Activated naive CD4-positive, alpha-beta T cell treated with anti-CD3 and anti-CD28 coated beads, Interleukin-2, amount 50 U/mL, for 24 hours (primary cell): ENCODE data around the gene MKI67.
"Not testable (repeated sequence)": the region's sequence is repeated elsewhere in the genome, so short reads cannot be mapped to it uniquely, and the experiment has no call there.

ENCODE experiments used
- H3K27ac Mint-ChIP-seq: one replicate; pipeline ENCODE4 v1.8.0; 2021; ENCODE audit warnings: mild to moderate bottlenecking, mixed read lengths
- H3K27me3 Mint-ChIP-seq: one replicate; pipeline ENCODE4 v1.8.0; 2021; ENCODE audit warnings: mixed read lengths
- H3K36me3 Mint-ChIP-seq: one replicate; pipeline ENCODE4 v1.8.0; 2021; ENCODE audit warnings: mixed read lengths
- H3K4me1 Mint-ChIP-seq: one replicate; pipeline ENCODE4 v1.8.0; 2021; ENCODE audit warnings: mixed read lengths
- H3K4me3 Mint-ChIP-seq: one replicate; pipeline ENCODE4 v1.8.0; 2021; ENCODE audit warnings: mild to moderate bottlenecking, mixed read lengths
- H3K9me3 Mint-ChIP-seq: one replicate; pipeline ENCODE4 v1.8.0; 2021; ENCODE audit warnings: mixed read lengths

MKI67 gene, protein sequence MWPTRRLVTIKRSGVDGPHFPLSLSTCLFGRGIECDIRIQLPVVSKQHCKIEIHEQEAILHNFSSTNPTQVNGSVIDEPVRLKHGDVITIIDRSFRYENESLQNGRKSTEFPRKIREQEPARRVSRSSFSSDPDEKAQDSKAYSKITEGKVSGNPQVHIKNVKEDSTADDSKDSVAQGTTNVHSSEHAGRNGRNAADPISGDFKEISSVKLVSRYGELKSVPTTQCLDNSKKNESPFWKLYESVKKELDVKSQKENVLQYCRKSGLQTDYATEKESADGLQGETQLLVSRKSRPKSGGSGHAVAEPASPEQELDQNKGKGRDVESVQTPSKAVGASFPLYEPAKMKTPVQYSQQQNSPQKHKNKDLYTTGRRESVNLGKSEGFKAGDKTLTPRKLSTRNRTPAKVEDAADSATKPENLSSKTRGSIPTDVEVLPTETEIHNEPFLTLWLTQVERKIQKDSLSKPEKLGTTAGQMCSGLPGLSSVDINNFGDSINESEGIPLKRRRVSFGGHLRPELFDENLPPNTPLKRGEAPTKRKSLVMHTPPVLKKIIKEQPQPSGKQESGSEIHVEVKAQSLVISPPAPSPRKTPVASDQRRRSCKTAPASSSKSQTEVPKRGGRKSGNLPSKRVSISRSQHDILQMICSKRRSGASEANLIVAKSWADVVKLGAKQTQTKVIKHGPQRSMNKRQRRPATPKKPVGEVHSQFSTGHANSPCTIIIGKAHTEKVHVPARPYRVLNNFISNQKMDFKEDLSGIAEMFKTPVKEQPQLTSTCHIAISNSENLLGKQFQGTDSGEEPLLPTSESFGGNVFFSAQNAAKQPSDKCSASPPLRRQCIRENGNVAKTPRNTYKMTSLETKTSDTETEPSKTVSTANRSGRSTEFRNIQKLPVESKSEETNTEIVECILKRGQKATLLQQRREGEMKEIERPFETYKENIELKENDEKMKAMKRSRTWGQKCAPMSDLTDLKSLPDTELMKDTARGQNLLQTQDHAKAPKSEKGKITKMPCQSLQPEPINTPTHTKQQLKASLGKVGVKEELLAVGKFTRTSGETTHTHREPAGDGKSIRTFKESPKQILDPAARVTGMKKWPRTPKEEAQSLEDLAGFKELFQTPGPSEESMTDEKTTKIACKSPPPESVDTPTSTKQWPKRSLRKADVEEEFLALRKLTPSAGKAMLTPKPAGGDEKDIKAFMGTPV (N-terminal part only)

DNA sequence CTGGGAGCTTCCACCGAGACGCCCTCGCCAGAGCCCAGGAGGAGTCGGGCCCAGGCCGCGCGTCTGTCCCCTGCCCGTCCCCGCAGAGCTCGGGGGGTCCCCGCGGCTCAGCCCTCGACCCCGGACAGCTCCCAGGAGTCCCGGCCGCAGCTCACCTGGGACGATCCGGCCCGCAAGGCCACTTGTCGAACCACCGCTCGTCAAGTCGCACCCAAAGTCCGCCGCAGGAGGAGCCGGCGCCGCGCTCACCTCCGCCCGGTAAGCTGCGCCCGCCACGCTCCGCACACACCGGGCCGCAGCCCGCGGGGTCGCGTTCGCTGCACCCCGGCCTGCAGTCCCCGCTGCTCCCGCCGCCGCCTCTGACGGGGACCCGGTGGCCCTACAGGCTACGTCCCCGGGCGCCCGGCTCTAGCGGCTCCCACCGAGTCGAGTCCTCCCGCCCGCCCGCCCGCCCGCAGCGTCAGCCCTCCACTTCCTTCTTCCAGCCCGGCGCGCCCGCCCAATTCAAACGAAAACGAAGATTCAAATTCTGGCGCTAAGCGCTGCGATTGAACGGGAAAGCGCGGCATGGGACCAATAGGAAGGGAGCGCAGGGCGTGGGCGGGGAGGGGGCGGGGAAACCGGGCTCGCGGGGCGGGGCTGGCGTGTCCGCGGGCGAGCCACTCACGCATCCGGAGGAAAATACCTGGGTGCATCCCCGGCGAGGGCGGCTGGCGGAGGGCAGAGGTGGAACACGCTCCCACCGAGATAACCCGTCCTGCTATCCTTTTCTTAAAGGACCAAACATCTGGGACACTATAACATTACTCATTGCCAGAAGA is at the start of gene MKI67:
Gene MKI67 (minus strand): TSS at position 480 of the 821 bp plus-strand sequence. CDS start 756 bp downstream, outside the sequence.
- H3K27ac Mint-ChIP-seq: peak within 1 kb of the TSS; percentile 51
- H3K9me3 Mint-ChIP-seq: no peaks in the 10 kb centered on the region
- H3K4me1 Mint-ChIP-seq: peaks cover 16% of the 10 kb centered on the region
- no peaks in the 10 kb centered on the region for H3K36me3 Mint-ChIP-seq
- peaks cover 24% of the 10 kb centered on the region for H3K27me3 Mint-ChIP-seq
- peak within 1 kb of the TSS; percentile 91 for H3K4me3 Mint-ChIP-seq

DNA sequence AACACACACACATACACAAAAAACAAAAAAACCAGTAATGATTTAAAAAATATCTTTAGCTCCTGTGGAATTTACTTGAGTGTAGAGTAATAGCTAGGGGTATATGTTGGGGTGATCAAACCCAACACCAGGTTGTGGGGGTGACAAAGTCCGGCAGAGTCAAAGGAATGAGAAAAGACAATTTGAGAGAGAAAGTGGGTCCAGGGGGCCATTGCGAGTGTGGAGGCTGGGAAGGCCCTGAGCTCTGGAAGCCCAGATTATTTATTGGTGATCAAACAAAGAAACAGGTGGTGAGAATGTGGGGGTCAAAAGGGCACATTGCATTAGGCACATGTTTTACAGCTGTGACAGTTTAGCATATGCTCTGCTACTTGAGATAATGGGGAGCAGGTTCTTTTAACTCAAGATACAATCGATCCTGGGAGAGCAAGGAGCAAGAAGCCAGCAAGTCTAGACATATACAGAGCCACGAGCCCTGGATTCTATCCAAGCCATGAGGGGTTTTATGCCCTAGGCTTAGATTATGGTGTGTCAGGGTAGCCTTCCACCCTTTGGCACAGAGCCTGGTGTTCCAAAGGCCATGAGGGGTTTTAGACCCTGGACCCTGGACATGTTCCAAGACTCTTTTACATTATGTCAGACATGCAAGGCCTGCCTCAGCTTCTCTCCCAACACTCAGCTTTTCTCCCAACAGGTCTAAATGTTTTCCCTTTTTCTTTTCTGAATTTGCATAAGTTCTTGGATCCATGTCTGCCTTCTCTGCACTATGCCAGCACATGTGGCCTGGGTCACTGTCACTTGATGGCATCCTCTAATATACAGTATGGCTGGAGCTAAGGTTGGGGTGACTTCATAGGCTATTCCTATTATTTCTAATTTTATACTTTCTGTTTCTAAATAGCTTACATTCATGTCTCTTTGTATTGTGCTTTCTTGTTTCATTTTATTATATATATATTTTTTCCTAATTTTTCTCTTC is 48.6 kb upstream of the MKI67 start:
- no peak overlapping the region for H3K27ac Mint-ChIP-seq
- no peak overlapping the region for H3K4me3 Mint-ChIP-seq
- peaks cover 2% of the 10 kb centered on the region for H3K4me1 Mint-ChIP-seq
- H3K9me3 Mint-ChIP-seq: no peaks in the 10 kb centered on the region
- H3K36me3 Mint-ChIP-seq: peaks cover 4% of the 10 kb centered on the region
- H3K27me3 Mint-ChIP-seq: peaks cover 4% of the 10 kb centered on the region

DNA sequence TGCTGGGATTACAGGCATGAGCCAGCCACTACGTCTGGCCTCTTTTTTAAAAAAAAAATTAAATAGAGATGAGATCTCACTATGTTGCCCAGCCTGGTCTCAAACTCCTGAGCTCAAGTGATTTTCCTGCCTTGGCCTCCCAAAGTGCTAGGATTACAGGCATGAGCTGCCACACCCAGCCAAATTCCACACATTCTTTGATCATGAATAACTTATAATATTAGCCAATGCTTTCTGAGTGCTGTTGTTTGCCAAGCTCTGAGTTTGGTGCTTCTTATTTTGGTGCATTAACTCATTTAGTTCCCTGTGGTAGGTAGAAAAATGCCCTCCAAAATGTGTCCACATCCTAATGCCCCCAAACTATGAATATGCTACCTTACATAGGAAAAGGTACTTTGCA is 47.2 kb upstream of the MKI67 start:
- H3K27me3 Mint-ChIP-seq: peaks cover 7% of the 10 kb centered on the region
- H3K27ac Mint-ChIP-seq: no peak overlapping the region
- no peak overlapping the region for H3K4me3 Mint-ChIP-seq
- H3K4me1 Mint-ChIP-seq: no peaks in the 10 kb centered on the region
- H3K9me3 Mint-ChIP-seq: no peaks in the 10 kb centered on the region
- H3K36me3 Mint-ChIP-seq: peaks cover 4% of the 10 kb centered on the region

- no peaks in the 10 kb centered on the region for H3K9me3 Mint-ChIP-seq
- peaks cover 7% of the 10 kb centered on the region for H3K27me3 Mint-ChIP-seq
- H3K4me1 Mint-ChIP-seq: no peaks in the 10 kb centered on the region
- peaks cover 4% of the 10 kb centered on the region for H3K36me3 Mint-ChIP-seq
- no peak overlapping the region for H3K27ac Mint-ChIP-seq
- H3K4me3 Mint-ChIP-seq: no peak overlapping the region
Observed at GRCh38 chr10:128172756-128173155, 46.5 kb upstream of the MKI67 start.

DNA sequence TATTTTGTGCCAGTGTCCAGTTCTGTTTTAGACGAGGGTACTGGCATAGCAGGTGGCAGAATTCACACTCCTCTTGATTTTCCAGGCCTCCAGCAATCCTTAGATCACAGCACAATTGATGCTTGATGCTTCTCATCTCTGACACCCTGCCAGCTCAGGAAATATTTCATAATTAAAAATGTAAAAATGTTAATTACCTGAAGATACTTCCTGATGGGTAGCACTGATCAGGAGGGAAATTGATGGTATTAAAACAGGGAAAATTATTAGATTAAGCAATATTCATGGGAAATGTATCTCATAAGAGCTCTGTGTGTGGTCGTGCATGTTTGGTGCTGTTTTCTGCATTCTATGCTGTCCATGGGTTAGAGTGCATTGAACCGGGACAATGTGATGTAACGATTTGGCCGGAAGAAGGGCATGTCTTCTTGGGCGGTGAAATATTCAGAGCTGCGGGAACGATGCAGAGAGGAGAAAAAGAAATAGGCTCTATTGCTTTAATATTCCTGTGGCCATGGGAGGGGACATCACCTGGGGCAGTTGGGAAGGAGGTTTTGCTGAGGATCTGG is 43.7 kb upstream of the MKI67 start:
- peaks cover 3% of the 10 kb centered on the region for H3K36me3 Mint-ChIP-seq
- H3K27me3 Mint-ChIP-seq: peaks cover 9% of the 10 kb centered on the region
- no peak overlapping the region for H3K4me3 Mint-ChIP-seq
- H3K9me3 Mint-ChIP-seq: no peaks in the 10 kb centered on the region
- no peaks in the 10 kb centered on the region for H3K4me1 Mint-ChIP-seq
- no peak overlapping the region for H3K27ac Mint-ChIP-seq

DNA sequence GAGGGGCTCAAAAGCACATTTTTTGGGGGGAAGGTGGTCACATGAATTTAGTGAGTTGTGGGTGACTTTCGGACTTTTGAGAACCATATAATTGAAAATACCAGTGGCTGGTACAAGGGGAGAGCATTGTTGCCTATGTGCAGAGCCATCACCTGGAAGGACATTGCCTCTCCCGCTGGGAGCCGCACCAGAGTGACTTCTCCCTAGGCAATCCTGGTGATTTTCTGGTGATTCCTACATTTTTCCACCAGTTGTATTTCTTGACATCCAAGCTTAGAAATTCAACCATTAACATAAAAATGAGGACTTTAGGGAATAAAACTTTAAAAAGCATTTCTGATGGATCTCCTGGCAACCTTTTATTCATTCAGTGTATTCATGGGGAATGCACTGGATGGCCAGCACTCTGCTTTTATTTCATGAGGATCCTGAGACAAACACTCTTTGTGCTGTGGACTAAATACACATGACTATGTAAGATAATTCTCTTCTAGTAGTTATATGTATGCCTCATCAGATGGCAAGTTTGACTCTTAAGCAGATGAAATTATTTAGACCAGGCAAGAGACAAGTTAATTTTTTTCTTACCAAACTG is 41.8 kb upstream of the MKI67 start:
- Mint-ChIP-seq H3K4me1 (no peaks in the 10 kb centered on the region), H3K27ac (no peak overlapping the region), H3K9me3 (no peaks in the 10 kb centered on the region), H3K27me3 (peaks cover 9% of the 10 kb centered on the region), H3K36me3 (no peaks in the 10 kb centered on the region), H3K4me3 (no peak overlapping the region)

- H3K27ac Mint-ChIP-seq, H3K36me3 Mint-ChIP-seq, H3K27me3 Mint-ChIP-seq, H3K9me3 Mint-ChIP-seq, H3K4me3 Mint-ChIP-seq, H3K4me1 Mint-ChIP-seq: not testable (repeated sequence)
Observed at GRCh38 chr10:128167123-128167522, 40.9 kb upstream of the MKI67 start.

DNA sequence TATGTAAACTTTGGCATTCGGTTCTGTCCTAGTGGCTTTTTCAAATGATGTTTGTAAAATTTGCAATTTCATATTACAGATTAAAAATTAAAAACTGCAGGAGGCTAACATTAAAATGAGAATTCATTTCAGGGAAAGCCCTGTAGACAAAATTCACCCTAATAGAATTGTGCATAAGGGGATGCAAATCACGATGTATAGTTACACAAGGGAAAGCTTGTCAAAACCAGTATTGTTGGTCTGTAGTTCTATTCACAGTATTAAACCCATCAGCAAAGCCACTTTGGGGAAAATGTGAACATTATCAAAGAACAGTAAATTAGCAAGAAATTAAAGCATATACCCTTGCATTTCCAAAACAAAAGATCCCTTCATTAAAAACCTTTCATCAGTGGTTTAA is 39.9 kb upstream of the MKI67 start:
- H3K27me3 Mint-ChIP-seq: peaks cover 9% of the 10 kb centered on the region
- no peaks in the 10 kb centered on the region for H3K36me3 Mint-ChIP-seq
- no peaks in the 10 kb centered on the region for H3K9me3 Mint-ChIP-seq
- H3K4me1 Mint-ChIP-seq: no peaks in the 10 kb centered on the region
- no peak overlapping the region for H3K27ac Mint-ChIP-seq
- H3K4me3 Mint-ChIP-seq: no peak overlapping the region

- H3K4me1 Mint-ChIP-seq: no peaks in the 10 kb centered on the region
- H3K36me3 Mint-ChIP-seq: no peaks in the 10 kb centered on the region
- peaks cover 9% of the 10 kb centered on the region for H3K27me3 Mint-ChIP-seq
- no peak overlapping the region for H3K4me3 Mint-ChIP-seq
- H3K9me3 Mint-ChIP-seq: no peaks in the 10 kb centered on the region
- no peak overlapping the region for H3K27ac Mint-ChIP-seq
Observed at GRCh38 chr10:128165536-128165935, 39.3 kb upstream of the MKI67 start.

DNA sequence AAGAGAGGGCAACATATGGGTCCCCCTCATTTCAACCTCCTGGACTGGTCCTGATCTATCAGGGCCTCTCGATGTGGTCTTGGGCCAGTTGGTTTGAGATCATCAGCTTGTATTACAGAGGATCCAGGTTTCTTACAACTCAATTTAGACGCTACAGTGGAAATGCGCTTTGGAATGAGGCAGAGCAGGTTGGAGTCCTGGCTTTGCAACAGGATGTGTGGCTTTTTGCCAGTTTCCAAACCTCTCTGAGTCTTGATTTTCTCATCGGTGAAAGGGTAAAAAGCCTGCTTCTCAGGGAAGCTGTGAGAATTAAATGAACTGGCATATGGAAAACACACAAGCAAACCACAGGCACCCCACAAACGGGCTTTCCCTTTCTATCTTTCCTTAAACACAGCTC is 37.5 kb upstream of the MKI67 start:
- no peak overlapping the region for H3K27ac Mint-ChIP-seq
- no peaks in the 10 kb centered on the region for H3K36me3 Mint-ChIP-seq
- no peak overlapping the region for H3K4me3 Mint-ChIP-seq
- H3K27me3 Mint-ChIP-seq: peaks cover 4% of the 10 kb centered on the region
- H3K4me1 Mint-ChIP-seq: no peaks in the 10 kb centered on the region
- no peaks in the 10 kb centered on the region for H3K9me3 Mint-ChIP-seq

DNA sequence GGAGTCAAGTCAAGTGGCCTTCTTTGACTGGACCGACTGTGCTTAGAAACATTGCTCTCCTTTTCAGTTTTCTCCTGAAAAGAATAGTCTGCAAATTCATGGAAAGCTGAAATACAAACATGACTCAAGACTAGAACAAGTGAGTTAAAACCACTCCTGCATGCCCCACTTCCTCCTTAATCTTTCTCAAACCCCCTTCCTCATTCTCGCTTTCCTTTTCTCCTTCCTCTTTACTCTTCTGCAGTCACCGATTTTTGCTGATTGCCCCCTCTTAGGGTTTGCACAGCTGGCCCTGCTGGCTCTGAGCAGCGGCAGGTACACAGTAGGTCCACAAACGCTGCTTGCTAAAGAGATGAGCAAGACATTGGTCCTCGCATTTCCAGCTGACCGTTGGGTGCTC is 34.8 kb upstream of the MKI67 start:
- Mint-ChIP-seq H3K4me1 (no peaks in the 10 kb centered on the region), H3K27ac (no peak overlapping the region), H3K27me3 (peaks cover 2% of the 10 kb centered on the region), H3K9me3 (no peaks in the 10 kb centered on the region), H3K36me3 (no peaks in the 10 kb centered on the region), H3K4me3 (no peak overlapping the region)

DNA sequence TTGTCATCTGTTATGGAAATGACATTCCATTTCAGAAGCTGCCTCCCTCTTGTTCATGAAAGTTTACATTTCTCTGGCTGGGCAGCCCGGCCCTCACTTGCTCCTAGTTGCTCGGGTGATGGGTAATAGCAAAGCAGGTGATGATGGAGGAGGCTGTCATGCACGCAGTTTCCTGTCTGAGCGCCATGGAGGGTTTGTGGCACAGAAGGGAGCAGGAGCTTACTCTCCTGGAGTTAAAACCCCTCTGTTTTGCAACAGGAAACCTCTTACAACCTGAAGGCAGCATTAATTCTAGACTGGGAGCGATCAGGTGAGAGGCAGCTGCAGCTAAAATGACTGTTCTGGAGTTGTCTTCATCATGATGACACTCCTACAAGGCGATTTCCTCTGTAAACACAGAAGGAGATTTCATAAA is 34.1 kb upstream of the MKI67 start:
- peaks cover 2% of the 10 kb centered on the region for H3K27me3 Mint-ChIP-seq
- no peaks in the 10 kb centered on the region for H3K4me1 Mint-ChIP-seq
- H3K9me3 Mint-ChIP-seq: no peaks in the 10 kb centered on the region
- no peak overlapping the region for H3K4me3 Mint-ChIP-seq
- H3K27ac Mint-ChIP-seq: no peak overlapping the region
- no peaks in the 10 kb centered on the region for H3K36me3 Mint-ChIP-seq

- H3K36me3 Mint-ChIP-seq: no peaks in the 10 kb centered on the region
- H3K9me3 Mint-ChIP-seq: no peaks in the 10 kb centered on the region
- peaks cover 2% of the 10 kb centered on the region for H3K27me3 Mint-ChIP-seq
- no peak overlapping the region for H3K4me3 Mint-ChIP-seq
- no peaks in the 10 kb centered on the region for H3K4me1 Mint-ChIP-seq
- no peak overlapping the region for H3K27ac Mint-ChIP-seq
Observed at GRCh38 chr10:128158021-128158795, 32.0 kb upstream of the MKI67 start.
